Caco-2 (cell line): ENCODE measurements around the gene CAT. TPM values are rescaled to one million over a fixed set of nuclear protein-coding genes. Genes with fewer than 3 reads are reported as not detected.

Source experiments
- BruUV-seq: library from RNA; stranded (reverse); fragments of 400-500 nt; replicated peaks from 2 replicates; lab custom pipeline; 2021; lab: Mats Ljungman, UMichigan
- CTCF ChIA-PET: fragments of 300-600 bp; sonication (Branson Sonifier 250); formaldehyde crosslinking; loops from one replicate; lab custom pipeline; 2022; ENCODE audit warnings: antibody characterized with exemption; lab: Charles Lee
- POLR2A ChIA-PET: fragments of 300-600 bp; sonication (Branson Sonifier 250); formaldehyde crosslinking; loops from one replicate; lab custom pipeline; 2022; ENCODE audit warnings: antibody characterized with exemption; lab: Charles Lee
- DNase-seq, 2 experiments: peaks; one replicate each; pipeline versions ENCODE4 v3.0.0 to v3.0.0-alpha.2; 2020 to 2022
- H3K27me3 ChIP-seq: replicated peaks from 2 replicates; pipeline ENCODE4 v1.6.0; 2011; ENCODE audit warnings: low read length; ENCODE audit not compliant: control insufficient read depth, insufficient read depth
- H3K36me3 ChIP-seq: 2 replicates; pipeline ENCODE4 v1.5.1; 2011; ENCODE audit warnings: low read length; ENCODE audit not compliant: control insufficient read depth, insufficient read depth
- H3K4me1 ChIP-seq: fragments of 250-450 bp; sonication (Bioruptor Pico); 2 replicates; pipeline ENCODE4 v1.5.1; 2020; ENCODE audit warnings: mild to moderate bottlenecking
- H3K4me3 ChIP-seq: 2 replicates; pipeline ENCODE4 v1.5.1; 2011; ENCODE audit warnings: low read depth, mild to moderate bottlenecking, control low read depth, low read length
- H3K9me3 ChIP-seq: fragments of 250-450 bp; sonication (Bioruptor Pico); 2 replicates; pipeline ENCODE4 v1.5.1; 2020; ENCODE audit warnings: mild to moderate bottlenecking, moderate library complexity
- H3K27ac Mint-ChIP-seq: one replicate; pipeline ENCODE4 v1.8.0; 2022; ENCODE audit warnings: mixed read lengths; ENCODE audit not compliant: unreplicated experiment
- H3K27me3 Mint-ChIP-seq: one replicate; pipeline ENCODE4 v1.8.0; 2022; ENCODE audit warnings: mixed read lengths; ENCODE audit not compliant: insufficient read depth, unreplicated experiment
- H3K36me3 Mint-ChIP-seq: one replicate; pipeline ENCODE4 v1.8.0; 2022; ENCODE audit warnings: mild to moderate bottlenecking, mixed read lengths; ENCODE audit not compliant: insufficient read depth, unreplicated experiment
- H3K4me1 Mint-ChIP-seq: one replicate; pipeline ENCODE4 v1.8.0; 2022; ENCODE audit warnings: low read depth, mixed read lengths; ENCODE audit not compliant: unreplicated experiment
- H3K4me3 Mint-ChIP-seq: one replicate; pipeline ENCODE4 v1.8.0; 2022; ENCODE audit warnings: mild to moderate bottlenecking, moderate library complexity, mixed read lengths; ENCODE audit not compliant: unreplicated experiment
- H3K9me3 Mint-ChIP-seq: one replicate; pipeline ENCODE4 v1.8.0; 2022; ENCODE audit warnings: mixed read lengths; ENCODE audit not compliant: unreplicated experiment
- CTCF ChIP-seq, 2 experiments: fragments of 200-600 bp in 1 of 2; IDR thresholded peaks; 1 replicate in 1 of 2; 2 replicates in 1 of 2; pipeline versions ENCODE4 v1.5.1 to v1.8.0; 2011 to 2022; ENCODE audit warnings: antibody characterized with exemption in 1 of 2, control low read depth in 1 of 2, inconsistent platforms in 1 of 2, low read depth in 1 of 2, low read length in 1 of 2, mild to moderate bottlenecking in 1 of 2, moderate library complexity in 1 of 2; ENCODE audit not compliant: insufficient read depth in 1 of 2, severe bottlenecking in 1 of 2, unreplicated experiment in 1 of 2
- intact Hi-C: fragments of 100-400 bp; cut with micrococcal nuclease; formaldehyde crosslinking; loops from one replicate; pipeline ENCODE4 v1.10.0; 2022; ENCODE audit not compliant: unreplicated experiment
- total RNA-seq: library from RNA; stranded (reverse); gene quantifications from 2 replicates; pipeline ENCODE4 v1.2.3, GENCODE V29; 2022

CAT gene
- total RNA-seq, 1 experiment from 2014 or later = 45.6 TPM

DNA sequence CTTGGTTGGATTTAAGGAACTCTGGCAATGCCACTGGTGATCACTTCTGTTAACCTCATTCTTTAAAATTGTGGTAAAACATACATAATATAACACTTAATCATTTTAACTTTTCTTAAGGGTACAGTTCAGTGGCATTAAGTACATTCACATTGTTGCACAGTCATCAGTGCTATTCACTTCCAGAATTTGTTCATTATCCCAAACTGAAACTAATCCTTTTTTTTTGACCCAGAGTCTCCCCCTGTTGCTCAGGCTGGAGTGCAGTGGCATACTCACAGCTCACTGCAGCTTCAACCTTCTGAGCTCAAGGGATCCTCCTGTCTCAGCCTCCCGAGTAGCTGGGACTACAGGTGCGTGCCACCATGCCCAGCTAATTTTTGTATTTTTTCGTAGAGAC is 64.2 kb downstream of the CAT start:
- Mint-ChIP-seq H3K27me3 (no peaks in the 10 kb centered on the region), H3K36me3 (no peaks in the 10 kb centered on the region), H3K4me1 (no peaks in the 10 kb centered on the region), H3K27ac (no peak overlapping the region), H3K4me3 (no peak overlapping the region), H3K9me3 (no peaks in the 10 kb centered on the region)
- BruUV-seq = no TSS peak
- Histone ChIP-seq H3K27me3 (no peaks in the 10 kb centered on the region), H3K4me1 (no peaks in the 10 kb centered on the region), H3K36me3 (no peaks in the 10 kb centered on the region), H3K4me3 (no peak overlapping the region), H3K9me3 (no peaks in the 10 kb centered on the region)
- no peak for TF ChIP-seq CTCF (IDR thresholded peaks at IDR 0.05; ENCODE audit: insufficient read depth in 1 of 2, low read depth in 1 of 2, low read length in 1 of 2, severe bottlenecking in 1 of 2, unreplicated experiment in 1 of 2)
- intact Hi-C loops = no loop called here
- ChIA-PET POLR2A (no interaction called here), CTCF (no interaction called here)
- DNase-seq = no peak

- no peaks in the 10 kb centered on the region for H3K36me3 ChIP-seq
- no peak overlapping the region for H3K4me3 ChIP-seq
- no peak for DNase-seq
- BruUV-seq = no TSS peak
- H3K4me1 ChIP-seq = no peaks in the 10 kb centered on the region
- intact Hi-C loops = no loop called here
- H3K27ac Mint-ChIP-seq = no peak overlapping the region
- H3K9me3 Mint-ChIP-seq = no peaks in the 10 kb centered on the region
- ChIA-PET POLR2A (no interaction called here), CTCF (no interaction called here)
- TF ChIP-seq CTCF (IDR thresholded peaks at IDR 0.05; ENCODE audit: insufficient read depth in 1 of 2, low read depth in 1 of 2, low read length in 1 of 2, severe bottlenecking in 1 of 2, unreplicated experiment in 1 of 2) = no peak
- no peaks in the 10 kb centered on the region for H3K36me3 Mint-ChIP-seq
- H3K27me3 ChIP-seq = no peaks in the 10 kb centered on the region
- no peak overlapping the region for H3K4me3 Mint-ChIP-seq
- no peaks in the 10 kb centered on the region for H3K27me3 Mint-ChIP-seq
- no peaks in the 10 kb centered on the region for H3K9me3 ChIP-seq
- H3K4me1 Mint-ChIP-seq = no peaks in the 10 kb centered on the region
These were observed 67.1 kb downstream of the CAT start for GRCh38 chr11:34505874-34506273.

DNA sequence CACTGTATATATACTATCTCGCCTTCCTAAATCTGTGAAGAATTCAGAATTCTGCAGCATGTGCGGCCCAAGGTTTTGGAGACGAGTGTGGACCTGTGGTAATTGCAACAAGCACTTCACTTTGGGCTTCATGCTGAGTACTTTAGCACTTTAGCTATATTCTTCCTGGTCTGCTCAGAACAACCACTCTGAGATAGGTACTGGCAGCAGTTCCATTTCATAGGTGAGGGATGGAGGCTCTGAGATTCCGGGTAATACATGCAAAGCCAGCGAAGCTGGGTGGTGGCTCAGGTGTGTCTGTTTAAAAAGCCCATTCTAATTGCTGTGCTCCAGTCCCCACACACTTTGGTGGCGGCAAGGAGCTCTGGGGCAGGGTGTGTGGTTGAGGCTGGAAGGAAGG is 68.4 kb downstream of the CAT start:
- no peaks in the 10 kb centered on the region for H3K36me3 ChIP-seq
- no peaks in the 10 kb centered on the region for H3K9me3 ChIP-seq
- POLR2A ChIA-PET = no interaction called here
- CTCF ChIA-PET = no interaction called here
- H3K36me3 Mint-ChIP-seq = no peaks in the 10 kb centered on the region
- H3K4me3 Mint-ChIP-seq = no peak overlapping the region
- no peaks in the 10 kb centered on the region for H3K9me3 Mint-ChIP-seq
- H3K27ac Mint-ChIP-seq = no peak overlapping the region
- no peaks in the 10 kb centered on the region for H3K4me1 ChIP-seq
- H3K27me3 ChIP-seq = no peaks in the 10 kb centered on the region
- DNase-seq = no peak
- no peak overlapping the region for H3K4me3 ChIP-seq
- TF ChIP-seq CTCF (IDR thresholded peaks at IDR 0.05; ENCODE audit: insufficient read depth in 1 of 2, low read depth in 1 of 2, low read length in 1 of 2, severe bottlenecking in 1 of 2, unreplicated experiment in 1 of 2) = no peak
- intact Hi-C loops = no loop called here
- BruUV-seq = no TSS peak
- H3K4me1 Mint-ChIP-seq = no peaks in the 10 kb centered on the region
- H3K27me3 Mint-ChIP-seq = no peaks in the 10 kb centered on the region
